GM18502 (cell line): ENCODE data around the gene AKT1.
"Not testable (repeated sequence)": the region's sequence is repeated elsewhere in the genome, so short reads cannot be mapped to it uniquely, and the experiment has no call there.

Experiments
- ATAC-seq: cut with Tn5 transposase; IDR thresholded peaks from one replicate; pipeline ENCODE4 v1.9.1; 2021; ENCODE audit warnings: mild to moderate bottlenecking; ENCODE audit not compliant: unreplicated experiment, poor library complexity

The AKT1 gene

GRCh38 chr14:104819361-104819781 lies 23.8 kb upstream of the AKT1 start:
- ATAC-seq, result no peak

- ATAC-seq, result no peak
These were observed 23.2 kb upstream of the AKT1 start for GRCh38 chr14:104818714-104819161.

GRCh38 chr14:104817930-104818713 lies 22.6 kb upstream of the AKT1 start:
- ATAC-seq, result no peak

GRCh38 chr14:104816616-104816884 lies 21.0 kb upstream of the AKT1 start:
- no peak for ATAC-seq

- not testable (repeated sequence) for ATAC-seq
These were observed 19.2 kb upstream of the AKT1 start for GRCh38 chr14:104814701-104815100.

- no peak for ATAC-seq
These were observed 17.7 kb upstream of the AKT1 start for GRCh38 chr14:104813286-104813685.

- no peak for ATAC-seq
These were observed 14.8 kb upstream of the AKT1 start for GRCh38 chr14:104810316-104810715.

GRCh38 chr14:104808456-104808855 lies 12.9 kb upstream of the AKT1 start:
- ATAC-seq, result no peak

GRCh38 chr14:104806625-104807465 lies 11.3 kb upstream of the AKT1 start:
- no peak for ATAC-seq

GRCh38 chr14:104805941-104806624 lies 10.5 kb upstream of the AKT1 start:
- no peak for ATAC-seq

GRCh38 chr14:104805326-104805678 lies 9.8 kb upstream of the AKT1 start:
- ATAC-seq, result no peak

GRCh38 chr14:104804481-104805325 lies 9.2 kb upstream of the AKT1 start:
- ATAC-seq, result no peak

- ATAC-seq, result no peak
These were observed 8.4 kb upstream of the AKT1 start for GRCh38 chr14:104803912-104804410.

GRCh38 chr14:104803280-104803911 lies 7.8 kb upstream of the AKT1 start:
- no peak for ATAC-seq

- no peak for ATAC-seq
These were observed 7.0 kb upstream of the AKT1 start for GRCh38 chr14:104802394-104803184.

GRCh38 chr14:104801520-104802393 lies 6.2 kb upstream of the AKT1 start:
- ATAC-seq, result no peak

- ATAC-seq, result peak; percentile 36
These were observed 5.4 kb upstream of the AKT1 start, which contains the start of gene ZBTB42 for GRCh38 chr14:104800771-104801519. ZBTB42 (plus strand) TSS chr14:104801101; CDS start chr14:104801198, 97 bp downstream.
